ENCODE results near the gene SAP25.
A peak's percentile ranks its signal among the peaks of the same experiment; 100 is the strongest.

Gene SAP25

DNA sequence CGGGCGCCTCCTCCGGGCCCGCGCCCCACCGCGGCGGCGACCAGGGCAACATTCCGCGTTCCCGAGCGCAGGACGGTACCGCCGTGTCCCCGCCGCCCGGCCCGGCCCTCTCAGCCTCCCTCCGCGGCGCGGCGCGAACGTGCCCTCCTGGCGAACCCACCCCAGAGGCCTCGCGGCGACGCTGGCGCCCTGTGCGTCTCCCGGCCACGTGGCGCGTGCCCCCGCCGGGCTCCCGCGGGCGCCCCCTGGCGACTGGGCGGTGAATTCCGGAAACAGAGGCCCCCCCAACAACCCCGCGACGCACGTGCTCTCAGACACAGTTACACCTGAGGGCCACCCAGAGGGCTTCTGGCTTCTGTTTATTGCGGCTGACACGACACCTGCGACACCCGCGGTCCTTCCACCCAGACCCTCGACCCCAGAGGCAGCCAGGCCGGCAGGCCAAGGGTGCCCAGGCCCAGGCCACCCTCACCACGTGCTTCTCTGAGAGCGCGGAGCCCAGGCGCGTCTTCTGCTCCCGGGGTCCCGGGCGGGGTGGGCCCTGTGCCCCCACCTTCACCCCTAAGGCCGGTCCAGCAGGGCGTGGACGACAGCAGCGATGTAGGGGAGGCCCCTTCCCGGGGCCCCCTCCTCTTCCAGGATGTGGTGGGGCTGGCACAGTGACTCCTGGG is at the start of gene SAP25:
TSS of gene SAP25 (minus strand) at position 210 of the 671 bp plus-strand sequence. CDS start at position 52, 158 bp downstream.
- peak; percentile 3 for DNase-seq

DNA sequence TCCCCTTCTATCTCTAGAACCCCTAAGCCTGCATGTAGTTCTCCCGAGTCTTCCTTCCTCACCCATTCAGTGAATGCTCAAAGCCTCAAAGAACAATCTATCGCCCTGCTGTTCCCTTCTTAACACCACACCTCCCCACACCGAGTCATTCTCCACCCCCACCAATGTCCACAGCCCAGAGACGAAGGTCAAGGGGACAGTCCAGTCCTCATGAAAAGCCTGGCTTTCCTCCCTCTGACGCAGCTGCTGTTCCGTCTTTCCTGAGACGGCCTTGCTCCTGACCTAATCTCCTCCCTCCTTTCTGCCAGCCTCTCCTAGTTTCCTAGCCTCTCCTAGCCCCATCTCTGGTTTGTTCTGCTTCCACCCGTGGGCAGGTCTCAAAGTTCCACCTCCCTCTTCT is 47.9 kb upstream of the SAP25 start:
- DNase-seq = no peak

DNA sequence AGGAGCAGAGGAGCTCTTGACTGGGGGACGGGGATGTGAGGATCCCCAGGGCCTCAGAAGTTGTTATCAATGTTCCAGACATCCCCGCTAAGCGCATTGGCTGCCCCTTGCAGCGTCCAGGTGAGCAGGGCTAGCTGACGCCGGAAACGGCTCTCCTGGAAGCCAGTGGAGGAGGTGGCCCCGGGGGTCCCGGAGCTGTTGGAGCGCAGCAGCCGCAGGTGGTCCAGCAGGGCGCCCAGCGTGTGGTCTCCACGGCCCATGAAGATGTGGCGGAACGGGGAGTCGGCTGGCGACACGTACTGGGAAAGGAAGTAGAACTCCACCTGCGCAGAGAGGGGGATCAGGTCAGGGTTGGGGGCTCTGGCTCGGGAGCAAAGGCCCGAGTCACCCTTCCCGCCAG is 47.1 kb upstream of the SAP25 start:
- DNase-seq = no peak

DNA sequence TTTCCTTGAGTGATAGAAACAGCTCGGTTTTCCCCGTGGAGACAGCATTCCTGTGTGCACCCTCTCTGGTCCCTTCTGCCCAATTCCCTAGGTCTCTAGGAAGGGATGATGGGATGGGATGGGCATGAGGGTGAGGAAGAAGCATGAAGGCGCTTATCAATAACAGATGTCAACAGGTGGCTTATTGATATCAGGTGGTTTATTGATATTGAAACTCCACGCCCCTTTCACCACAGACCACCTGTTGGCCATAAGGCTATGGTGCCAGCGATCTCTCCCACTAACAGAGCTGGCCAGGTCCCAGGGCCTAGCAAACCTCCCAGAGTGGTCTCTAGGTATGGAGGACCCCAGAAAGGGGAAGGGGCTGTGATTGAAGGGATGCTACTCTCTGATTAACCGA is 46.5 kb upstream of the SAP25 start:
- no peak for DNase-seq

DNA sequence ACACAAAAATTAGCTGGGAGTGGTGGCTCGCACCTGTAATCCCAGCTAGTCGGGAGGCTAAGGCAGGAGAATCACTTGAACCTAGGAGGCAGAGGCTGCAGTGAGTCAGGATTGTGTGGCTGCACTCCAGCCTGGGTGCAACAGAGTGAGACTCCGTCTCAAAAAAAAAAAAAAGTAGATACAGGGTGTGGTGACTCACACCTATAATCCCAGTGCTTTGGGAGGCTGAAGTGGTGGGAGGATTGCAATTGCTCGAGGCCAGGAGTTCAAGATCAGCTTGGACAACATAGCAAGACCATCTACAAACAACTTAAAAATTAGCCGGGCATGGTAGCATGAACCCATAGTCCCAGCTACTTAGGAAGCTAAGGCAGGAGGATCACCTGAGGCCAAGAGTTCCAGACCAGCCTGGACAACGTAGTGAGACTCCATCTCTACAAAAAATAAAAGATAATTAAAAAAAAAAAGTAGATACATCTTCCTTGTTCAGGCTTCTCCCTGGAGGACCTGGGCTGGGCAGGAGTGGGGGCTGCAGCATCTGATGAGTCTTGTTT is 40.7 kb upstream of the SAP25 start:
- DNase-seq = no peak

DNA sequence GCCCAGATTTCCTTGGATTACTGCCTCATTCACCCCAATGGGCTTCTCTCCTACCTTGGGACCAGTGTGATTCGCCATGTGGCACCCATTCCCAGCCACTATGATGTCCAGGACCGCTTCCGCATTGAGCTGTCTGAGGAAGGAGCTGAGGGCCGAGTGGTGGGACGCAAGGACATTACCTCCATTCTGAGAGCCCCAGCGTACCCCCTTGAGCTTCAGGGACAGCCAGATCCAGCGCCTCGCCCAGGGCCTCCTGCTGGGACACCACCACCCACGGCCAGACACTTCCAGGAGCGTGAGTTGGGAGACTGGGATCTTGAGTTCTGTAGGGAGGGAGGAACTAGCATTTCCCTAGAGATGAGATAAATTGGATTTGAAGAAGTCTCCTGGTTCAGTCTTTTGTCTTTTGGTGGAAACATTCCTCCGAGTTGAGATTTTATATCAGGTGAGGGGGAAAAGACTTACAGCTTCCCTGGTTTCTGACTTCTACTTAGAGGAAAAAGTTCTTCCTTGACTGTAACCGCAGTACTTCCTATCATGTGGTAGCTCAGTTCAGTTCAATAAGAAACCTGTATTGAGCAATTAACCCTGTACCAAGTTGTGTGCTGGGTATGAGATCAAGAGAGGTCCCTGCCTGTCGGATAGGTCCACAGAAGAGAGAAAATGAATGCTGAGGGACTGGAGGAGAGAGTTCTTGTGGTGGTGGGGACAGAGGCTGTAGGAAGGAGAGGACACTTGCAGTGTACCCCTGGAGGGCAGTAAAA is 39.9 kb upstream of the SAP25 start:
- no peak for DNase-seq

DNA sequence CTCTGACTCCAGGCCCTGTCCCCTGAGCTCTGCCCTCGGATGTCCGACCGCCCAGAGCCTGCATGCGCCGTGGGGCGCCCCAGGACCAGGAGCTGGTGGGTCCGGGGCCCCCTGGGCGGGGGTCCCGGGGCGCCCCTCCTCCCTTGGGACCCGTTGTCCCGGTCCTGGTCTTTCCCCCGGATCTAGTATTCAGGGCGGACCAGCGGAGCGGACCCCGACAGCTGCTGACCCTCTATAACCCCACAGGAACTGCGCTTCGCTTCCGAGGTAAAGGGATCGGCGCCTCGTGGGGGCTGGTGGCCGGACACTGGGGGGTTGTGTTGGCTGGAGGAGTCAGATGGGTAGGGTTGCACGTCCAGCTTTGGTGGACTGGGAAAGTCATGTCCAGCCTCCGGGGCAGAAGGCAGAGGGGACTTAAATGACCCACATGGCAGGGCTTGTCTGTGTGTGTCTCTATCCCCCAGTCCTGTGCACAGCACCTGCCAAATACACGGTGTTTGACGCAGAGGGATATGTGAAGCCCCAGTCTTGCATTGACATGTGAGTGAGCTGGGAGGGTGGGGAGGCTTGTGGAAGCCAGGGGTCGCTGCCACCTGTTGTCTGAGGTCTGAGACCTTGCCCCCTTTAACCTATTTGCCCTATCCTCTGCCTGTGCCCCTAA is 39.2 kb upstream of the SAP25 start:
- no peak for DNase-seq

DNA sequence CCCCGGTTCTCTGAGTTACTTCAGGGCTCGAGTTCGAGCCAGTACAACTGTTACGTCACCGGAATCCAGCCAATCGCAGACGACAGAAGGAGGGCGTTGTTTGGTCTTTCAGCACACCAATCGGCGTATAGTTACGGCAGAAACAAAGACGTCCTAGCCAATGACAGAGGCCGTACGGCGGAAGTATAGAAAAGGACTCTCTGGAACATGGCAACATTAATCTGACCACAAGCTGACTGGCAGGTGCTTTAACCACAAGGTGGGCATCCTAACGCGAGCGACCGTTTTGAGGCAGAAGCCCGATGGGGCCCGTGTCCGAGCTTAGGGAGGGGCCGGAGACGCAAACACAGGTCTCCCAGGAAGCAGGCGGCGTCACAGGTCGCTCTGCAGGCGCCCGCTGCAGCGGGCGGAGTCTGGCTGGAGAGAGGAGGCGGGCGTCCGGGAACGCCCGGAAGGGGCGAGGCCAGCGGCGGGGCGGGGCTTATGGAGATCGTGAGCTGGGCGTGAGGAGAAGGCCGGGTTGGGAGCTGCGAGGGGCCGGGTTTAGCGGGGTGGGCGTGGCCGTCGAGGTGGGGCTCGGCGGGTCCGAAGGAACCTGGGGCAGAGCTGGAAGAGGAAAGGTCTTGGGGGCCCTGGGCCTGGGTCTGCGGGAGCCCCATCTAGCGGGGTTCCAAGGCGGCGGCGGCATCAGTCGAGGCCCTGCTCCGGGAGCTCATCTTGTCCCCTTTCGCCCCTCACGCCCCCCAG is 38.5 kb upstream of the SAP25 start, which contains the start of gene MOSPD3:
TSS of gene MOSPD3 (plus strand) at position 558 of the 747 bp plus-strand sequence. CDS start 252 bp downstream, outside the sequence.
- DNase-seq = peak; percentile 95

DNA sequence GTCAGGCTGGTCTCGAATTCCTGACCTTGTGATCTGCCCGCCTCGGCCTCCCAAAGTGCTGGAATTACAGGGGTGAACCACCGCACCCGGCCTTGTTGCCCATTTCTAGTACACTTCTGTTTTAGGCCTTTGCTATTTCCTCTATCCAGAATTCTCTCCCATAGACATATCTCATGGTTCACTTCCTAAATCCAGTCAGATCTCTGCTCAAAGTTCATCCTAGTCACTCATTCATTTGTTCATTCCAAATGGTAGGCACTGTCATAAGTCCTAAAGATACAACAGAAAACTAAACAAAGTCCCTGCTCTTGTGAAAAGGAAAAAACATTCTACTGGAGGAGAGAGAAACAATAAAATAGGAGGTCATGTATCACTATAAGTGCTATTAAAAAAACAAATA is 36.3 kb upstream of the SAP25 start:
- DNase-seq = no peak

DNA sequence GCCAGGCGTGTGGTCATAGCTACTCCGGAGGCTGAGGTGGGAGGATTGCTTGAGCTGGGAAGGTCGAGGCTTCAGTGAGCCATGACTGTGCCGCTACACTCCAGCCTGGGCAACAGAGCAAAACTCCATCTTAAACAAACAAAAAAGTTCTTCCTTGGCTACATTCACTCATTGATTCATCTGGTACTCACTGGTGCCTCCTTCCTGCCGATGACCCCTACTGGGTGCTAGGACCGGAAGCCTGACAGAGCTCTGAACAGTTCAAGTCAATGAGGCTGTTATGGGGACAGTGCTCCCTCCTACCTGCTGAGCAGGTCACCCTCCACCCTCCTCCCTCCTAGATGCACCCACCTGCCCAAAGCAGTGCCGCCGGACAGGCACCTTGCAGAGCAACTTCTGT is 33.4 kb upstream of the SAP25 start:
- DNase-seq = no peak

DNA sequence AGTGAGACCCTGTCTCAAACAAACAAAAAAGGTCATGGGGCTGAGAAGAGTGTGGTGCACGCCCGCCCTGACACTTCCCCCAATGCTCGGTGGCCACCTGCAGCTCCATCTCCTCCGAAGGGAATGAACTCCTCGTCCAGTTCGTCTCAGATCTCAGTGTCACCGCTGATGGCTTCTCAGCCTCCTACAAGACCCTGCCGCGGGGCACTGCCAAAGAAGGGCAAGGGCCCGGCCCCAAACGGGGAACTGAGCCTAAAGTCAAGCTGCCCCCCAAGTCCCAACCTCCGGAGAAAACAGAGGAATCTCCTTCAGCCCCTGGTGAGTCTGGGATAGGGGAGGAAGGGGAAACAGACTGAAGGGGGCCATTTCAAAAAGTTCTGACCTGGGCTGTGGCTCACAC is 32.6 kb upstream of the SAP25 start:
- DNase-seq = no peak

DNA sequence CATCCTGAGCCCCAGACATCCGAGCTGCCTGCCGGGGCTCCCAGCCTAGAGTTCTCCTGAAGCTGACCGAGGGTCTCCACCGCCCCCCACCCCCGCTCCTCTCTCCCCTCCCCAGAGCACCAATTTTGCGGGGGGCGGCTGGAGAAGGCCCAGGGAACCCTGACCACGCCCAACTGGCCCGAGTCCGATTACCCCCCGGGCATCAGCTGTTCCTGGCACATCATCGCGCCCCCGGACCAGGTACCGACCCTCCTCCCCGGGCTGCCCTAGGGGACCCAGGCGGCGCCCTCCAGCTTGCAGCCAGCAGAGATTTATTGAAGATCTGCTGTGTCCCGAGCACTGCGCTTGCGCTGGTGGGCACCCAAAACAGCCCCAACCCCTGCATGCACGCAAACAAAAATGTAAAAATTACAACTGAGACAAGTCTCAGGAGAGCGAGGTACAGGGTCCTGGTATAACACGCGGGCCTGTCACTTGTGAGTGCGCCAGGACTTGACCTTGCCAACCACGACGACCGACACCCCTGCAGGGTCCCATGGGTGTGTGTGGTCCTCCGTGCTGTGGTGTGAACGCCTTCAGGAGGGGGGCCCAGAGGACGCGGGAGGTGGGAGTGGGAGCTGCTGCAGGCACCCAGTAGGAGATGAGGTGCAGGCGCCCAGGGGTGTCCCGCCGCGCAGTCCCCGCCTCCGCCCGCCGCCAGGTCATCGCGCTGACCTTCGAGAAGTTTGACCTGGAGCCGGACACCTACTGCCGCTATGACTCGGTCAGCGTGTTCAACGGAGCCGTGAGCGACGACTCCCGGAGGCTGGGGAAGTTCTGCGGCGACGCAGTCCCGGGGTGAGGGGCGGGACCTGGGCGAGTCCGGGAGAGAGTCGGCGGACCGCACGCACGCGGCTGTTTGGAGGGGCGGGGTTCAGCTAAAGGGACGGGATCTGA is 31.5 kb upstream of the SAP25 start:
- no peak for DNase-seq

DNA sequence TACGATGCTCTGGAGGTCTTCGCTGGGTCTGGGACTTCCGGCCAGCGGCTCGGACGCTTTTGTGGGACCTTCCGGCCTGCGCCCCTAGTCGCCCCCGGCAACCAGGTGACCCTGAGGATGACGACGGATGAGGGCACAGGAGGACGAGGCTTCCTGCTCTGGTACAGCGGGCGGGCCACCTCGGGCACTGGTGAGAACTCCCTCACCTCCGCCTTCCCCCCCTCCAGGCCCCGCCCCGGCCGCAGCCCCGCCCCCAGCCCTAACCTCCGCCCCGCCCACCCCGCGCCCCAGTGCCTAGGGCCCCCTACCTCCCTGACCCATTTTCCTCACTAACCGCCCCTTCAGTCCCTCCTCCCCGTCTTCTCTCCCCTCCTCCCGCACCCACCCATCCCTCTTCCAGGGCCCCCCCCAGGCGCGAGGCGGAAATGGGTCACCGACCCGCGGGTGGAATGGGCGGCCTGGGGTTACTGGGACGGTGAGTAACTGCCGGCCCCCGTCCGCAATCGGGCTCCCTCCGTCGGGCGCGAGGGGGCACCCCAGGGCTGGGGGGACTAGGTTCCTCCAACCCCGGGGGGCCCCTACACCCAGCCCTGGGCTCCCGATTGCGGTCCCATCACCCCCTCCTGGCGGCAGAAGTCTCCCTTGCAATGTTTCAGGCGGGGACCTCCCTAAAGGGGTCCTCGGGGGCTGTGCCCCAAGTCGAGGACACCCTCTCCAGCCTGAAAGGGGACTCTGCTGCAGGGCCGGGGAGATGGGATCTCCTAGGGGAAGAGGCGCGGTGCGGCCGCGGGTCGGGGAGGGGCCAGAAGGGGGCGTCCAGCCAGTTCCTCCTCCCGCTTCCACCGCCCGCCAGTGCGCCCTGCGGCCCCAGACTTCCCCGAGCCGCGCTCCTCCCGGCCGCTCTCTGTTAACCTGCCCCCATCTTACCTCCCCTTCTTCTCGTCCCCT is 30.6 kb upstream of the SAP25 start:
- peak; percentile 17 for DNase-seq

DNA sequence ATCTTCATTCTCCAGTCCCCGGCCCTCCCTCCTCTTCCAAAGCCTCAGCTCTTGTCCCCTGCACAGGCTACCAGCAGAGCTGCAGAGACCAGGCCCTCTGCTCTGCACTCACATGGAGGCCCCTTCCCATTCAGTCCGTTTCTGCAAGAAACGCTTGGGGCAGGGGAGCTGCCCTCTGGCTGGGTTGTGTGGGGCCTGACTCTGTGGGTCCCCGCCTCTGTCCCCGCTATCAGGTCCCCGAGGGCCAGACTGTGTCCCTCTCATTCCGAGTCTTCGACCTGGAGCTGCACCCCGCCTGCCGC is 30.0 kb upstream of the SAP25 start:
- no peak for DNase-seq

DNA sequence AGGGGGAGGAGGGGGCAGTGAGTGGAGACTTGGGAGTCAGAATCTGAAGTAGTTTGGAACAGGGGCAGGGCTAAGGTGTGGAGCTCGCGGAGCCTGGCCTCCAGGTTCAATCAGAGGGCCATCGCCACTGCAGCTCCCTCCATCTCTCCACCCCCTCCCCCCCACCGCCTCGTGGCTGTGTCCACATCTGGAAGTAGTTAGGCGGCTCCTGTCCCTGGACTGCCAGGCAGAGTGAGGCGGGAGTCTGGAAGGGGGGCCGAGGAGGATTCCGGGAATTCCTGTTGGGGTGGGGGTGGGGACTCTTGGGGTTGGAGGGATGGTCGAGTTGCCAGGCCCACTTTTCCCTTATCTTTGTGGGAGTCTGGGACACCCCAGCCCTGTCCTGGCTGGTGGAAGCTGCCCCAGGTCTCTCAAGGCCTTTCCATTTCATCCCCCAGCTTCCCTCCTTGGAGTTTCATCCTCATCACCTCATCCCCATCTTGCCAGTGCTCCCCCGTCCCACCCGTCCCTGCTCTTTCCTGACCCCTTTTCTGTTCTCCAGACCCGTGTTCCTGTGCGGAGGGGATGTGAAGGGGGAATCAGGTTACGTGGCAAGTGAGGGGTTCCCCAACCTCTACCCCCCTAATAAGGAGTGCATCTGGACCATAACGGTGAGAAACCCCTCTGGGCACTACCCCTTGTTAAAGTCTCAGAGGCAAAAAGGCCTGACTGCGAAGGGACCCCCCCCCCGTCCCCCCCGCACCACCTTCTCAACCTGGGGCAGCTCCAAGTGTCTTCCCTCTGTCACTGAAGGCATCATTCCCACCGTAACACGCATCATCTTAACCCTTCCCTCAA is 29.4 kb upstream of the SAP25 start:
- no peak for DNase-seq

DNA sequence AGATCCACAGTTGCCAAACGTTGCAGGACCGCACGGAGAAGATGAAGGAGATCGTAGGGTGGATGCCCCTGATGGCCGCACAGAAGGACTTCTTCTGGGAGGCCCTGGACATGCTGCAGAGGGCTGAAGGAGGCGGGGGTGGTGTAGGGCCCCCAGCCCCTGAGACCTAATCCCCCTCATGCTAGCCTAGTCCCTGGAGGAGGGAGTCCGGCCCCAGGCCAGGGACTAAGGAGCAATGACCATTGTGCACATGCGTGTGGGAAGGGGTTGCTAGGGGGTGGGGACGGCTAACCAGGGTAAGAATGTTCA is 27.0 kb upstream of the SAP25 start:
- DNase-seq = no peak

DNA sequence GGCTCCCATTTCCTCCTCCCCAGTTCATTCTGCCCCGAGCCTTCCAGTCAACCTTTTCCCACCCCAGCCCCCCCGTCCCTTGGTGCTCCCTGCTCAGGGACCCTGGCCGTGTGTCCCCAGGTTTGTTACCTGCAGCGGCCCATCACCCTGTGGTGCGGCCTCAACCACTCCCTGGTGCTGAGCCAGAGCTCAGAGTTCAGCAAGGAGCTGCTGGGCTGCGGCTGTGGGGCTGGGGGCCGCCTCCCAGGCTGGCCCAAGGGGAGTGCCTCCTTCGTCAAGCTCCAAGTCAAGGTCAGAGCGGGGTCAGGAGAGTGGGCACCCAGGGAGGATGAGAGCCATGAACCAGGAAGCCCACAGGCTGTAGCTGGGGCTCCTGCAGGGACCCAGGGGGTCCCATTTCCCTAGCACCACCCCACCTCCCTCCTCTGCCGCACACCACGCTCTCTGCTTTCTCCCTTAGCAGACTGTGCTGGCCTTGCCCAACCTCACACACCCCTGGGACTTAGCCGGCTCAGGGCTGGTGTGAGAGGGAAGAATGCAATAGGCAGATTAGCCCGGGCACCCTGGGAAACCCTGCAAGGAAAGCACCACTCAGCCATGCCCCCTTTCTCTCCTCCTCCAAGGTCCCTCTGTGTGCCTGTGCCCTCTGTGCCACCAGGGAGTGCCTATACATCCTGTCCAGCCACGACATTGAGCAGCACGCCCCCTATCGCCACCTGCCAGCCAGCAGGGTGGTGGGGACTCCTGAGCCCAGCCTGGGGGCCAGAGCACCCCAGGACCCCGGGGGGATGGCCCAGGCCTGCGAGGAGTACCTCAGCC is 26.4 kb upstream of the SAP25 start:
- no peak for DNase-seq

DNA sequence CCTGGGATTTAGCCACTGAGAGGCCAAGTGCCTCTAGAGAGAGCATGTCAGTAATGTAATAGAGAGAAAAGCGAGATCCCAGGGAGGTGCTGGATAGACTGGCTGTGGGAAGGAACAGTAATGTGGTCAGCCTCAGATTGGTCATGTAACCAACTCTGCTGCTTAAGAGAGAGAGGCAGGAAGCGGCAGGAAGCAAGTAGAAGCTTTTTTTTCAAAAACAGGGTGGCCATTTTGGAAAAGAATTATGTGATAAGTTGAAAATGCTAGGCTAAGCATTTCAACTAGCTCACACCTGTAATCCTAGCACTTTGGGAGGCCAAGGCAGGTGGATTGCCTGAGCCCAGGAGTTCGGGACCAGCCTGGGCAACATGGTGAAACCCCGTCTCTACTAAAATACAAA is 24.7 kb upstream of the SAP25 start:
- no peak for DNase-seq

DNA sequence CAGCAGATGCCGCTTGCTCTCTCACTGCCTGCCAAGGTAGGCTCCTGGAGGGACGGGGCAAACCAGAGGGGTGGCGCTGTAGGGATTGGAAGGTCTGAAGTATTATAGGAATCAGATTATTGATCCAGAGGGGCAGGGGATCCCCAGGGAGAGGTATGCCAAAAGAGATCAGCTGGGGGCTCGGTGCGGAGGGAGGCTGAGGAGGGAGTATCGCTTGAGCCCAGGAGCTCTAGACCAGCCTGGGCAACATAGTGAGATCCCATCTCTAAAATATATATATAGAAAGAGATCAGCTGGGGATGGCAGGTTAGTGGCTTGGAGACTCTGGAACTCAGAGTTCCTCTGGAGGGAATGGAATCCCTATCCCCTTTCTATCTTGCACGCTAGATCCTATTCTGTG is 21.5 kb upstream of the SAP25 start:
- DNase-seq = no peak

Measured in NCI-H1048 (cell line).